GM18505 (cell line): ENCODE data around the gene MECR.

ENCODE experiments used
- ATAC-seq: cut with Tn5 transposase; IDR thresholded peaks from one replicate; pipeline ENCODE4 v1.9.1; 2021; ENCODE audit not compliant: unreplicated experiment
- POLR2A ChIP-seq: IDR thresholded peaks from 4 replicates; pipeline ENCODE4 v1.6.1; 2011; ENCODE audit warnings: borderline replicate concordance; ENCODE audit not compliant: insufficient read depth, insufficient read length; ENCODE audit errors: extremely low read depth

Gene MECR

DNA sequence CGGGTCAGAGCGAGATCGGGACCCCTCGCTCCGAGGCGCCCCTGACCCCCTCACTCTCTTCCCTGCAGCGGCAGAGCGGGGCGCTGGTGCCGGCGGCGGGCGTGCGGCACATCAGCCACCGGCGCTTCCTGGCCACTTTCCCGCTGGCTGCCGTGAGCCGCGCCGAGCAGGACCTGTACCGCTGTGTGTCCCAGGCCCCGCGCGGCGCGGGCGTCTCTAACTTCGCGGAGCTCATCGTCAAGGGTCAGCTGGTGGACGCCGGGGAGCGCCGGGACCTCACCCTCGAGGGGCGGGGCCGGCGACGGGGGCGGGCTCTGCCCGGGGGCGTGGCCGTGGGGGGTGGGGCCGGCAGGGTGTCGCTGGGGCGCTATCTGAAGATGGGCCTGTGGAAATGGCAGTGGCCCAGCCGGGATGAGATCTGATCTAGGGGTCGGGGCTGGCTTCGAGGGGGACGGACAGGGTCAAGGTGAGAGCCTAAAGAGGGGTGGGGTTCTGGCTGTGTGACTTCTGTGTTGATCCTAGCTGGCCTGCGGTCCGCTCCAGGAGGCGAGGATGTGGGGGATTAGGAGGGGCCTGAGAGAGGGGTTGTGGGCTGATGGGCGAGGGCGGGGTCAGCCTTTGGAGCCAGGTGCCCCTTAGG, 29.2 kb upstream of the MECR start:
- no peak for ATAC-seq
- TF ChIP-seq POLR2A = no peak

DNA sequence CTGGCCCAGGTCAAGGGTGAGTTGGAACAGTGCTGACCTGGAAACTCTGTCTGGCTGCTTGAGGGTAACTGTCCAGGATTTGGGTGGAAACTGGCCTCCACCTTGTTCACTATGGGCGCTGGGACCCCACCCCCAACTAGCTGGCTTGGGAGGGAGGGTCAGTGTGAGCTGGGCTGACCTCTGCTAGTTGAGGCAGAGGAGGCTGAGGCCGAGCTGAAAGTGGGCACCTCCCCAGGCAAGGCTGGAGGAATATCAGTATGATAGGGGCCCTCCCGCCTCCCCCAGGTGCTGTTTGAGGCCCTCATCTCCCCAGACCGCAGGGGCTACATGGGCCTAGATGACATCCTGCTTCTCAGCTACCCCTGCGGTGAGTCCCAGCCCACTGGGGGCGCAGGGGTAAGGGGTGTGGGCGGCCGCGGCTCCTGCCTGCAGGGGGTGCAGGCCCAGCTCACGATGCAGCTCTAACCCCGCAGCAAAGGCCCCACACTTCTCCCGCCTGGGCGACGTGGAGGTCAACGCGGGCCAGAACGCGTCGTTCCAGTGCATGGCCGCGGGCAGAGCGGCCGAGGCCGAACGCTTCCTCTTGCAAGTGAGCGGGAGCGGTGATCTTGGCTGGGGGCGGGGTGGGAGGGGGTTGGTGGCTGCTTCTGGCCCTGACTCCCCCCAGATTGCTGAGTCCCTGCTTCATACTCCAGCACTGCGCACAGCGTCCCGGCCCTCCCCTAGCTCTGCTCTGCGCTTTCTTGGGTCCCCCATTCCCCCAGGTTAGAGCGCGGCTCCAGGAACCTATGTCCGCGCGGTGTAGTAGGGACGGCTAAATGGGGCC, 28.5 kb upstream of the MECR start:
- no peak for TF ChIP-seq POLR2A
- ATAC-seq = no peak

DNA sequence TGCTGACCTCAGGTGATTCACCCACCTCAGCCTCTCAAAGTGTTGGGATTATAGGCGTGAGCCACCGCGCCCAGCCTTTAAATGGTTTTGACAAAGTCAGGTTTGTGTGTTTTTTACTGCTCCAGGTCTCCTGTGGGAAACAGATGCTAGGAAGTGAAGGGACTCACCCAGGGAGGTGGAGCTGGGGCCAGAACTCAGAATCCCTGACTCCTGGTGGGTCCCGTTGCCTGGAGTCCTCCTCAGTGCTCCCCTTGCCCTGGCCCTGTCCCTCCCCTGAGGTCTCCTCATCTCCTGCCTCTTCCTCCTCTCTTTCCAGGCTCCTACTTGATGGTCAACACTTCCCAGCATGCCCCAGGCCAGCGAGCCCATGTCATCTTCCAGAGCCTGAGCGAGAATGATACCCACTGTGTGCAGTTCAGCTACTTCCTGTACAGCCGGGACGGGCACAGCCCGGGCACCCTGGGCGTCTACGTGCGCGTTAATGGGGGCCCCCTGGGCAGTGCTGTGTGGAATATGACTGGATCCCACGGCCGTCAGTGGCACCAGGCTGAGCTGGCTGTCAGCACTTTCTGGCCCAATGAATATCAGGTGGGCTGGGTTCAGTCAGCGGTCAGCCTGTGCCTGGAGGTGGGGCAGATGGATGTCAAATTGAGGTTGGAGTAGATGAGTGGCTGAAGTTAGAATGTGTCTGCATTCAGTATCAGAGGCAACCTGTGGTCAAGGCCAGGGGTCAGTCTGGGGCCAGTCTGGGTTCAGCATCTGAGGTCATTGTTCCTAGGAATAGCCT, 27.6 kb upstream of the MECR start:
- ATAC-seq = no peak
- TF ChIP-seq POLR2A = no peak

DNA sequence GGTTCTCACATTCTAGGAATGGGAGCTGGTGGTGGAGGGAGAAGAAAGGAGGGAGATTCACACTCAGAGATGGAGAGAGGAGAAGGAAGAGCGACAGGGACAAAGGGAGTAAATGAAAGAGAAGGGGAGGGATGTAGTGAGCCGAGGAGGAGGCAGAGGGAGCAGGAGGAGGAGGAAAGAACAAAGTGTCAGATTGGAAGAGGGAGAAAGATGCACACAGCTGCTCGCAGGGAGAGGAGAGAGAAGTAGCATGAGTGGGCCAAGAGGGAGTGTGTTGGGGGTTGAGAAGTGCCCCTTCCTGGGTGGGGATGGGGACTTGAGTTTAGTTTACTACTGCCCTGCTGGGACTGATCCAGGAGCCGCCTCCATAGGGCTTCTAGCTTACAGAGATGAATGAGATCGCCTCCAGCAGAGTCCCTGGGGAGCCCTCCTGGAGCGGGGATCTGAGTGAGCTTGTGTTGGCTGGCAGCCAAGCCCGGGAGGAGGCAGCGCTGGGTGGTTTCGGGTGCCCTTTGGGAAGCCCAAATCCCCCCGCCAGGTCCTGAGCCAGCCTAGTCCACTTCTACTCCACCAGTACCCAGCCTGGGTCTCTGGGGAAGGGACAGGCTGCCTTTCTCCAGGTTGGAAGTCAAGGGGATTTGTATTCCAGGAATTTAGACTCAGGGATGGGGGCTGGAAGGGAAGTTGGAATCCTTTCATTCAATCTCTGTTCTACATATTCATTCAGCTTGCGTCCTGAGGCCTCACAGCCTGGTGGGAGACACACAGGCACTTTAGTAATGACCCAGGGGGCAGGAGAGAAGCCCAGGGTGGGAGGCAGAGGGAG, 26.5 kb upstream of the MECR start:
- TF ChIP-seq POLR2A = no peak
- no peak for ATAC-seq

DNA sequence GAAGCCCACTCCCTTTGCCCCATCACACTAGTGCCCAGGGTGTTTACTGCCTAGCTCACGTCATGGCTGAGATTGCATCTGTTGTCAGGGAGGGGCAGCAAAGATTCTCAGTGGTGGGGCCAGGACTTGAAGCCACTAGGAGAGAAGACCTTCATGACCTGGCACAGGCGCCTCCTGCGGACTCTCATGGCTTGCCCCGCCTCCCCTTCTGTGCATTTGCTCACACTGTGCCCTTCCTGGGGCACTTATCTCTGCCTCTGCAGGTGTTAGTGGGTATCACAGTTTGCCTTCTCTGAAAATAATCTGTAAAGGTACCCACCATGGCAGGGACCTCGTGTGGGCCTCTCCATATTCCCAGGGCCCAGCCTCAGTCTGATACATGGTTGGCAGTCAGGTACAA, 25.7 kb upstream of the MECR start:
- TF ChIP-seq POLR2A = no peak
- no peak for ATAC-seq

DNA sequence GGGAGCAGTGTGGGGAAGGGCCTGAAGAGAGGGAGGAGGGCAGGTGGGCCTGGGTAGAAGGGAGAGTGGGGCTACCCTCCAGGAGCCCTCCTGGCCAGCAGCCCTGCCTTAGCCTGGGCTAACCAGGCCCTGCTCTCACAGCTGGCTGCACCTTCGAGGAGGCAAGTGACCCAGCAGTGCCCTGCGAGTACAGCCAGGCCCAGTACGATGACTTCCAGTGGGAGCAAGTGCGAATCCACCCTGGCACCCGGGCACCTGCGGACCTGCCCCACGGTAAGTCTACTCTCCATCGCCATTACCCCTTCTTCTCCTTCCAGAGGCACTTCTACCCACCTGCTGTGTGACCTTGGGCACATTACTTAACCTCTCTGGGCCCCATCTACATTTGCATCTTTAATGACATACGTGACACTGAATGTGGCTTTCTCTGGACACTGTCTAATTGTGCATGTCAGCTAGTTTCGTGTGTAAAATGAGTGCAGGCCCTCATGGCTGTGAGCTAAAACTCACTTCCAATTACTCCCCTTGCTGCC, 24.5 kb upstream of the MECR start:
- ATAC-seq = no peak
- TF ChIP-seq POLR2A = no peak

DNA sequence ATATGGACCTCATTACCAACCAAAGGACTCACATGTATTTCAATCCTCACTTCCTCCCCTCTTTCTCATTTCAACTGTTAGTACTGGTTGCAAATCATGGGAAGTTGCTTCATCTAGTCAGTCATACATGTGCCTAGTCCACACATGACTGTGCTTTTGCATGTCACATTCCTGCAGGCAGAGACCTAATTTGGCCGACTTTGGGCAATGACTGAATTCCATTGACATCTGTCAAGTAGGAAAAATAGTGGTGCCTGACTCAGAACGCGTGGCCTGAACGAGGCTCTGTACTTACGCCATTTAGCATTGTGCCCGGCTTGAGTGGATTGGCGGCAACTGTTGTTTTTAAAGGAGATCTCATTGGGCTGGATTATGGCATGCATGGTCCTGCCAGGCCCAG, 23.6 kb upstream of the MECR start:
- no peak for ATAC-seq
- no peak for TF ChIP-seq POLR2A

DNA sequence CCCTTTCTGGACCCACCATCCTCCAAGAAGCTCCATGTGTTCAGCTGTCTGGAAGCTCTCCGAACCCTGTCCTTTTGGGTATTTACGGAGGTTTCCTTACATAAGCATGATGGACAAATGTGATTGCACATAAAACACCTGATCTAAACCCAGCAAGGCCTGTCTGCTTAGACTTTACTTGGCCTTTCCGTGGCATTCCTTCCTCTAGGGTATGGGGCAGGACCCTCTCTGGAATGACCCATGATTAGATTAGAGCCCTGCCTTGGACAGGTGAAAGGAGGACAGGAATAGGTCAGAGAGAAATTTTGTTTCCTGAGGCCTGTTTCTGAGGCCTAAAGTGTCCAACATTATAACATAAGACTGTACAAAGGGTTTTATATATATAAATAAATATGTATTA, 22.4 kb upstream of the MECR start:
- no peak for ATAC-seq
- no peak for TF ChIP-seq POLR2A

DNA sequence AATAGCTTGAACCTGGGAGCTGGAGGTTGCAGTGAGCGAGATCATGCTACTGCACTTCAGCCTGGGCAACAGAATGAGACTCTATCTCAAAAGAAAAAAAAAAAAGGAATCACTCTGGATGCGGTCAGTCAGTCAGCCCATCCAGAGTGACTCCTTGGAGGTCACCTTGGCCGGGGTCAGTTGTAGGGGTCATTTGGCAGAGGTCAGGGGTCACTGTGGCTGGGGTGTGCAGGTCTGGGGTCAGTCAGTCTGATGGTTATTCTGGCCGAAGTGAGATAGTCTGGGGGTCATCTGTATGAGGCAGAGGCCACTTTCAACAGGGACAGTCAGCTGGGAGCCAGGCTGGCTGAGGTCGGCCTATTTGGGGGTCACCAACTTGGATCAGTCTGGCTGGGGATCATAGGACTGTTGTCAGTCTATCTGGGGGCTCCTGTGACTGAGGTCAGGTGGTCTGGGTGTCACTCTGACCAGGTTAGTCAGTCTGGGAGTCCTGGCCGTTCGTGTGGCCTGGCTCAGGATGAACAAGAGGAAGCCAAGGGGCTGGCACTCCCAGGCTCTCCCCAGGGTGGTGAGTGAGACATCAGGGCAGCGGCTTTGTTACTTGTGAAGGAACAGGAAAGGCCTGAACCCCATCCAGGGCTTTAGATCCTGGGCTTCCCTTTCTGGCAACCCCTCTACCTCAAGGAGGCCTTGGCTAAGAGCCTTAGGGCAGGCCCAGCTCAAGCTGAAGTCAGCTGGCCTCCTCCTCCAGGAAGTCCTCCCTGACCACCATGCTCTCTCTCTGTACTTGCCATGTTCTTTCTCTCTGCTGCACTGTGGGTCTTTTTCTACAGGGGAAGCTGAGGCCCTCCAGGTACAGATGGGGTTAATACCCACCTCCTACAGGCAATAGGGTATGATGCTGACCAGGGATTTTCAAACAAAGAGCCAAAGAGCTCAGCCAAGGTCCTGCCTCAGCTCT, 20.7 kb upstream of the MECR start:
- TF ChIP-seq POLR2A = no peak
- ATAC-seq = no peak

DNA sequence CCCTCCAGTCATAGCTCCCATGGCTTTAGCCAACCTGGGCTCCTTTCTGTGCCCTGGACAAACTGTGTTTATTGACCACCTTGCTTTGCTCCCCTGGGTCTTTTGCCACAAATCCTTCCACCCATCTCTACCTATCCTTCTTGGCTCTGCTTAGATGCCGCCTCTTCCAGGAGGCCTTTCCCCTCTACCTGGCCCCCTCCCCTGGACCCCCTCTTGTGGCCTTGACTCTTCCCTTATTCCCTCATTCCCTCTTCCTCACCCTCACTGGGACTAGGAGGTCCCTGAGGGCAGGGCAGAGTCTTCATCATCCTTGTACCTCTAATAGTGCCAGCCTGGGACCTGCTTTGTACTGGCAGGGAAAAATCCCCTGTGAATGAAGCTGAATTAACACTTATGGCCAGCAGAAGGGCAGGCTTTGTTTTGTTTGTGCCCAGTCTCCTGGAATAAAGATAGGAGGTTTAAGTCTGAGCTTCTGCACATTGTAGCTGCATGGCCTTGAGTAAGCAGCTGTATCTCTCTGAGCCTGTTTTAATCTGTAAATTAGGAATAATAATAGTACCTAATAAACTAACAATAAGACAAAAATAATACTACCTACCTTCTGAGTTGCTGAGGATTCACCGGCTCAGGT, 19.3 kb upstream of the MECR start:
- ATAC-seq = no peak
- TF ChIP-seq POLR2A = no peak

DNA sequence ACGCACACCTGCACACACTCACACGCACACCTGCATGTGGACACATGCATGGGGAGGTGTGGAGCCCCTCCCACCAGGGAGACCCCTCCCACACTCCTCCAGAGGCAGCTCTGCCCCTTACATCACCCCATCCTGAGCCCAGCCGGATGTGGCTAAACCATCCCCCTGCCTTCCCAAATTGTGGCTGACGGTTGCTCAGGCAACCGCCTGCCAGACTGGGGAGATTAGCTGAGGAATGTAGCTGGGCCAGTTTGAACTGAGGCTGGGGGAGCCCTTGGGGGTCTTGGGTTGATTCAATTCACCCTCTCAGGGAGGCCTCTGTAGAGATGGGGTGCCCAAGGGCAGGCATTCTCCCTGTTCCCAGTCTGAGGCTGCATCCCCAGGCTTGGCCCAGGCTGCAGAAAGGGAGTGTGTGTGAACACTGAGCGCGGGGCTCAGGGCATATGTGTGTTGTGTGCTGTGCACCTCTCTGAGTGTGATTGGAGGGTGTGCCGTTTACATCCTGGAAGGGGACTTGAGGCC, 18.5 kb upstream of the MECR start:
- no peak for ATAC-seq
- TF ChIP-seq POLR2A = no peak
